ENCODE results near the gene SPEM1. TPM values are rescaled to one million over a fixed set of nuclear protein-coding genes. Genes with fewer than 3 reads are reported as not detected.

SPEM1 gene
- total RNA-seq, 1 experiment from 2014 or later = 0.33 TPM

DNA sequence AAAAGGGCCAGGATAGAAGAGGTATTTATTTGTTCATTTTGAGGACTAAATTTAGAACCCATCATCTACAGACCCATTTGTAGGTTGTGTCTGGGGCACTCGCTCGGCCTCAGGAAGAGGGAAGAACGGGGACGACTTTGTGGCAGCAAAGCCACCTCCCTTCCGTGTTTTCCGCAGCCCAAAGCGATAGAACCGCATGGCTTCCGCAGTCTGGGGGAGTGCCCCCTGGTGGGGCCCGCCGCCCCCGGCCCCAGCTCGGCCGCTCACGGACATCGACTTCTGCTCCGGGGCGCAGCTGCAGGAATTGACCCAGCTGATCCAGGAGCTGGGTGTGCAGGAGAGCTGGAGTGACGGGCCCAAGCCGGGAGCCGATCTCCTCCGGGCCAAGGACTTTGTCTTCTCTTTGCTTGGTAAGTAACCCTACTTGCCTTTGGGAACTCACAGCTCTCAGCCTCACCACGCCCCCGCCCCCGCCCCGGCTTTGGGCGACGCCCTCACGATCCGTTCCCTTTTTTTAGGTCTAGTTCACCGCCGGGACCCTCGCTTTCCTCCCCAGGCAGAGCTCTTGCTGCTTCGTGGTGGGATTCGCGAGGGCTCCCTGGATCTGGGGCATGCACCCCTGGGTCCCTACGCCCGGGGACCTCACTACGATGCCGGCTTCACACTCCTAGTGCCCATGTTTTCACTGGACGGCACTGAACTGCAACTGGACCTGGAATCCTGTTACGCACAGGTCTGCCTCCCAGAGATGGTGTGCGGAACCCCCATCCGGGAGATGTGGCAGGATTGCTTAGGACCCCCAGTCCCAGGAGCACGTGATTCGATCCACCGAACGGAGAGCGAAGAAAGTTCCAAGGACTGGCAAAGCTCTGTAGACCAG is 15.8 kb downstream of the SPEM1 start:
- H2BK120ac ChIP-seq (ENCODE audit: low read depth, low read length, poor library complexity, severe bottlenecking) = no peak overlapping the region
- H2AFZ ChIP-seq (ENCODE audit: low read length) = no peak overlapping the region
- Mint-ChIP-seq H3K9me3 (no peaks in the 10 kb centered on the region), H3K36me3 (ENCODE audit: insufficient read depth in 1 of 3, low read depth in 3 of 3) (no peaks in the 10 kb centered on the region), H3K27me3 (ENCODE audit: low read depth) (peaks cover 24% of the 10 kb centered on the region), H3K27ac (peak overlapping the region; percentile 85 to 98 (median 93); a peak in 6 of 7 replicates), H3K4me1 (peaks cover 22 to 23% of the 10 kb centered on the region in 2 experiments), H3K4me3 (peak overlapping the region; percentile 77 to 89)
- H4K5ac ChIP-seq (ENCODE audit: insufficient read length, low read depth, low read length) = no peak overlapping the region
- H3K56ac ChIP-seq (ENCODE audit: insufficient read length, low read depth, low read length) = no peak overlapping the region
- no peak overlapping the region for H2BK20ac ChIP-seq (ENCODE audit: low read depth, low read length, poor library complexity, severe bottlenecking)
- H3K4ac ChIP-seq (ENCODE audit: low read depth, low read length) = no peak overlapping the region
- peak overlapping the region; percentile 3 for H3K27ac ChIP-seq (ENCODE audit: insufficient read length, low read depth, low read length)
- peak overlapping the region; percentile 30 for H3K18ac ChIP-seq (ENCODE audit: insufficient read length, low read depth, low read length)
- H4K8ac ChIP-seq (replicated peaks; ENCODE audit: insufficient read length, low read depth, low read length) = no peak overlapping the region
- H3K23me2 ChIP-seq (ENCODE audit: insufficient read length, low read depth, low read length, poor library complexity, severe bottlenecking) = peaks cover 33% of the 10 kb centered on the region
- no peaks in the 10 kb centered on the region for H3K9me3 ChIP-seq (ENCODE audit: control insufficient read depth, low read depth, low read length)
- peak overlapping the region; percentile 32; the same call in 1 of the 2 replicates for H3K14ac ChIP-seq (ENCODE audit: insufficient read depth, low read length)
- H3K79me2 ChIP-seq (ENCODE audit: insufficient read depth, low read length) = no peaks in the 10 kb centered on the region
- no peak overlapping the region for H2BK5ac ChIP-seq (ENCODE audit: insufficient read length, low read length)
- H3K23ac ChIP-seq (ENCODE audit: insufficient read length, low read depth, low read length) = no peak overlapping the region
- peak overlapping the region; percentile 60 for H3K4me2 ChIP-seq (ENCODE audit: insufficient read depth, insufficient read length, low read length)
- no peak overlapping the region for H3T11ph ChIP-seq (ENCODE audit: low read length)
- peak; percentile 91 for DNase-seq
- WGBS (ENCODE audit: extremely low coverage, insufficient read length, low lambda C conversion rate) = no CpG with 5 or more reads among the region's 49 CpGs
- no peaks in the 10 kb centered on the region for H4K20me1 ChIP-seq (ENCODE audit: control insufficient read depth, insufficient read depth, insufficient read length)
- H3K9ac ChIP-seq (ENCODE audit: extremely low read depth, insufficient read length, low read length) = peak overlapping the region; percentile 29
- no peaks in the 10 kb centered on the region for H3K79me1 ChIP-seq (ENCODE audit: insufficient read depth, low read depth, low read length, poor library complexity, severe bottlenecking)
- no peak overlapping the region for H2BK12ac ChIP-seq (ENCODE audit: insufficient read length, low read depth, low read length)
- H2BK15ac ChIP-seq (ENCODE audit: low read depth, low read length) = no peak overlapping the region
- H3K4me1 ChIP-seq (ENCODE audit: insufficient read depth, low read length) = no peaks in the 10 kb centered on the region
- peaks cover 7% of the 10 kb centered on the region for H3K27me3 ChIP-seq (ENCODE audit: insufficient read depth, low read length)
- no peak overlapping the region for H2AK5ac ChIP-seq (ENCODE audit: insufficient read length, low read length)
- no peak overlapping the region for H4K91ac ChIP-seq (ENCODE audit: insufficient read length, low read depth, low read length)
- TF ChIP-seq, protein P1, sequence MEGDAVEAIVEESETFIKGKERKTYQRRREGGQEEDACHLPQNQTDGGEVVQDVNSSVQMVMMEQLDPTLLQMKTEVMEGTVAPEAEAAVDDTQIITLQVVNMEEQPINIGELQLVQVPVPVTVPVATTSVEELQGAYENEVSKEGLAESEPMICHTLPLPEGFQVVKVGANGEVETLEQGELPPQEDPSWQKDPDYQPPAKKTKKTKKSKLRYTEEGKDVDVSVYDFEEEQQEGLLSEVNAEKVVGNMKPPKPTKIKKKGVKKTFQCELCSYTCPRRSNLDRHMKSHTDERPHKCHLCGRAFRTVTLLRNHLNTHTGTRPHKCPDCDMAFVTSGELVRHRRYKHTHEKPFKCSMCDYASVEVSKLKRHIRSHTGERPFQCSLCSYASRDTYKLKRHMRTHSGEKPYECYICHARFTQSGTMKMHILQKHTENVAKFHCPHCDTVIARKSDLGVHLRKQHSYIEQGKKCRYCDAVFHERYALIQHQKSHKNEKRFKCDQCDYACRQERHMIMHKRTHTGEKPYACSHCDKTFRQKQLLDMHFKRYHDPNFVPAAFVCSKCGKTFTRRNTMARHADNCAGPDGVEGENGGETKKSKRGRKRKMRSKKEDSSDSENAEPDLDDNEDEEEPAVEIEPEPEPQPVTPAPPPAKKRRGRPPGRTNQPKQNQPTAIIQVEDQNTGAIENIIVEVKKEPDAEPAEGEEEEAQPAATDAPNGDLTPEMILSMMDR (conservative IDR thresholded peaks at IDR 0.05) = peak; percentile 29; the same call in 2 of the 3 replicates
